Tibial nerve (tissue), 4 donors: ENCODE measurements around the gene PLD2. TPM values are rescaled to one million over a fixed set of nuclear protein-coding genes. Genes with fewer than 3 reads are reported as not detected.

Source experiments
- DNase-seq, 2 donors: peaks; one replicate each; pipeline ENCODE4 v3.0.0-alpha.2; 2019; ENCODE audit warnings: low spot score in 2 of 2
- H3K27ac ChIP-seq, 4 donors: fragments of 200-600 bp; sonication (generic) in 3 of 4; one replicate each; pipeline ENCODE4 v1.5.1; 2017 to 2019; ENCODE audit warnings: mild to moderate bottlenecking in 1 of 4
- H3K27me3 ChIP-seq, 2 donors: fragments of 200-600 bp; sonication (generic) in 1 of 2; one replicate each; pipeline versions ENCODE4 v1.5.1 to v1.6.0; 2017 to 2019
- H3K36me3 ChIP-seq, 3 donors: fragments of 200-600 bp; sonication (generic); one replicate each; pipeline ENCODE4 v1.5.1; 2018 to 2019
- H3K4me1 ChIP-seq, 4 donors: fragments of 200-600 bp; sonication (generic) in 3 of 4; one replicate each; pipeline ENCODE4 v1.5.1; 2017 to 2019
- H3K4me3 ChIP-seq, 4 donors: fragments of 200-600 bp; sonication (generic) in 3 of 4; one replicate each; pipeline ENCODE4 v1.5.1; 2017 to 2019; ENCODE audit warnings: mild to moderate bottlenecking in 1 of 4, moderate library complexity in 1 of 4
- H3K9me3 ChIP-seq, 4 donors: fragments of 200-600 bp; sonication (generic) in 3 of 4; one replicate each; pipeline ENCODE4 v1.5.1; 2017 to 2019
- EP300 ChIP-seq, 2 donors: sonication (generic); formaldehyde crosslinking; IDR thresholded peaks; one replicate each; pipeline ENCODE4 v1.6.1; 2017; ENCODE audit warnings: antibody characterized with exemption in 2 of 2, mild to moderate bottlenecking in 1 of 2
- POLR2A ChIP-seq, 2 donors: fragments of 450-650 bp; IDR thresholded peaks; one replicate each; pipeline ENCODE4 v1.6.1; 2017; ENCODE audit warnings: antibody characterized with exemption in 2 of 2, mild to moderate bottlenecking in 2 of 2, moderate library complexity in 2 of 2
- WGBS, 2 donors: methylation state at CpG; one replicate each; pipeline ENCODE4 v1.1.5; 2018; 5-methylcytosine and 5-hydroxymethylcytosine counted together
- total RNA-seq, 4 donors: library from RNA; depleted of rRNA; stranded (reverse); fragments of >200 nt; gene quantifications; one replicate each; pipeline ENCODE4 v1.1.0, GENCODE V29; 2016
- TF ChIP-seq, protein P1 (sequence below), 5 experiments: fragments of 200-600 bp in 3 of 5; fragments of 450-650 bp in 2 of 5; sonication (generic) in 3 of 5; IDR thresholded peaks; one replicate each; pipeline ENCODE4 v1.5.1; 2016 to 2019; ENCODE audit warnings: antibody characterized with exemption in 5 of 5, mild to moderate bottlenecking in 3 of 5, moderate library complexity in 2 of 5

Gene PLD2
- total RNA-seq, 4 donors from 2014 or later = 17.2 to 63.0 (median 30.1) TPM

DNA sequence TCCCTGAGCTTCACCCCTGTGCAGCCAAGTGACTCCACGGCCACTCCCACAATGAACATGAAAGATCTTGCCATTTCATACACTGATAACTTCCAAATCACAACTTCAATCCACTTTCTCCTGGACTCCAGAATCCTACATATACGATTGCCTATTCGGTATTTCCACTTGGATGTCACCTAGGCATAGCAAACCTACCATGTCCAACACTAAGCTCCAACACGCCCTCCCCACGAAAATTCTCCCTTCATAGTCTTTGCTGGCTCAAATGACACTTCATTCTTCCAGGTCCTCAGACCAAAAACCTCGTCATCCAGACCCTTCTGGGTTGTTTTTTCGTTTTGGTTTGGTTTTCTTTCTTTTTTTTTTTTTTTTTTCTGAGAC is 16.3 kb upstream of the PLD2 start:
- H3K4me1 ChIP-seq = peaks cover 0 to 40% (median 24%) of the 10 kb centered on the region in 4 donors
- 43 to 64% methylated on average over 7 of the region's 7 CpGs for whole genome bisulfite sequencing, 2 donors
- H3K9me3 ChIP-seq = no peaks in the 10 kb centered on the region
- H3K4me3 ChIP-seq = peak overlapping the region; percentile 65 to 92 (median 76)
- no peak for TF ChIP-seq POLR2A (IDR thresholded peaks at IDR 0.05)
- TF ChIP-seq, protein P1, sequence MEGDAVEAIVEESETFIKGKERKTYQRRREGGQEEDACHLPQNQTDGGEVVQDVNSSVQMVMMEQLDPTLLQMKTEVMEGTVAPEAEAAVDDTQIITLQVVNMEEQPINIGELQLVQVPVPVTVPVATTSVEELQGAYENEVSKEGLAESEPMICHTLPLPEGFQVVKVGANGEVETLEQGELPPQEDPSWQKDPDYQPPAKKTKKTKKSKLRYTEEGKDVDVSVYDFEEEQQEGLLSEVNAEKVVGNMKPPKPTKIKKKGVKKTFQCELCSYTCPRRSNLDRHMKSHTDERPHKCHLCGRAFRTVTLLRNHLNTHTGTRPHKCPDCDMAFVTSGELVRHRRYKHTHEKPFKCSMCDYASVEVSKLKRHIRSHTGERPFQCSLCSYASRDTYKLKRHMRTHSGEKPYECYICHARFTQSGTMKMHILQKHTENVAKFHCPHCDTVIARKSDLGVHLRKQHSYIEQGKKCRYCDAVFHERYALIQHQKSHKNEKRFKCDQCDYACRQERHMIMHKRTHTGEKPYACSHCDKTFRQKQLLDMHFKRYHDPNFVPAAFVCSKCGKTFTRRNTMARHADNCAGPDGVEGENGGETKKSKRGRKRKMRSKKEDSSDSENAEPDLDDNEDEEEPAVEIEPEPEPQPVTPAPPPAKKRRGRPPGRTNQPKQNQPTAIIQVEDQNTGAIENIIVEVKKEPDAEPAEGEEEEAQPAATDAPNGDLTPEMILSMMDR (IDR thresholded peaks at IDR 0.05) = no peak
- DNase-seq = no peak
- peaks cover 0 to 7% of the 10 kb centered on the region in 2 donors for H3K27me3 ChIP-seq
- peak overlapping the region; percentile 87 to 95 (median 92) for H3K27ac ChIP-seq
- no peaks in the 10 kb centered on the region for H3K36me3 ChIP-seq

DNA sequence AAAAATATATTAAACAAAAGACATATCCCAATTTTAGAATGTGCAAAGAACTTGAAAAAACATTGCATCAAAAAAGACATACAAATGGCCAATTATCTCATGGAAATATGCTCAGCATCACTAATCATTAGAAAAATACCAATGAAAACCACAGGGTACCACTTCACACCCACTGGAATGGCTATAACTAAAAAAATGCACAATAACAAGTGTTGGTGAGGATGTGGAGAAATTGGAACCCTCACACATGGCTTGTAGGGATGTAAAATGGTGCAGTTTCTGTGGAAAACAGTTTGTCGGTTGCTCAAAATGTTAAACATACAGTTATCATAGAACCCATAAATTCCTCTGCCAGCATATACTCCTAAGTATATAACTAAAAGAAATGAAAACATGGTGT is 11.8 kb upstream of the PLD2 start:
- TF ChIP-seq EP300 (IDR thresholded peaks at IDR 0.05) (no peak), POLR2A (IDR thresholded peaks at IDR 0.05) (no peak)
- TF ChIP-seq, protein P1 (IDR thresholded peaks at IDR 0.05) = no peak
- Histone ChIP-seq H3K27me3 (no peaks in the 10 kb centered on the region), H3K9me3 (no peaks in the 10 kb centered on the region), H3K4me3 (no peak overlapping the region), H3K36me3 (peaks cover 0 to 30% (median 0%) of the 10 kb centered on the region in 3 donors), H3K4me1 (peaks cover 0 to 14% (median 10%) of the 10 kb centered on the region in 4 donors), H3K27ac (peak overlapping the region in 3 of 4 donors; percentile 75 to 88 (median 85))
- WGBS, 2 donors = 90 to 92% methylated on average over 1 of the region's 1 CpG
- no peak for DNase-seq

DNA sequence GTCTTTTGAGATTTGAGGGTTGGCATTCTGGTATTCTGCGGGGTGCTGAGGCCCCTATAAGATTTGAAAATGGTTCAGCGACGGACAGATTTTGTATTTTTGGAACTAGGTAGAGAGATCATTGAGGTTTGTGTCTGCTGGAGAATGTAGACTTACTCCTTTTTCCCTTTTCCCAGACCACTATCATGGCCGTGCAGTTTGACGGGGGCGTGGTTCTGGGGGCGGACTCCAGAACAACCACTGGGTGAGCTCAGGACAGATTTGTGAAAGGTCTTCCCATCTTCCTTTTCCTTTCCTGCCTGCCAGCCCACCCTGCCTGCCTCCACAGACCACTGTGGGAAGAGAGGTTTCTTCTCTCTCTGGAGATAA is 10.4 kb upstream of the PLD2 start:
- H3K9me3 ChIP-seq = no peaks in the 10 kb centered on the region
- H3K4me1 ChIP-seq = peaks cover 0 to 14% (median 8%) of the 10 kb centered on the region in 4 donors
- H3K27me3 ChIP-seq = no peaks in the 10 kb centered on the region
- 0 to 1% methylated on average over 7 of the region's 7 CpGs for whole genome bisulfite sequencing, 2 donors
- H3K27ac ChIP-seq = peak overlapping the region; percentile 3 to 89 (median 80)
- H3K36me3 ChIP-seq = peaks cover 0 to 40% (median 0%) of the 10 kb centered on the region in 3 donors
- TF ChIP-seq POLR2A (IDR thresholded peaks at IDR 0.05) = no peak
- H3K4me3 ChIP-seq = peak overlapping the region; percentile 52 to 87 (median 66)
- no peak for DNase-seq

DNA sequence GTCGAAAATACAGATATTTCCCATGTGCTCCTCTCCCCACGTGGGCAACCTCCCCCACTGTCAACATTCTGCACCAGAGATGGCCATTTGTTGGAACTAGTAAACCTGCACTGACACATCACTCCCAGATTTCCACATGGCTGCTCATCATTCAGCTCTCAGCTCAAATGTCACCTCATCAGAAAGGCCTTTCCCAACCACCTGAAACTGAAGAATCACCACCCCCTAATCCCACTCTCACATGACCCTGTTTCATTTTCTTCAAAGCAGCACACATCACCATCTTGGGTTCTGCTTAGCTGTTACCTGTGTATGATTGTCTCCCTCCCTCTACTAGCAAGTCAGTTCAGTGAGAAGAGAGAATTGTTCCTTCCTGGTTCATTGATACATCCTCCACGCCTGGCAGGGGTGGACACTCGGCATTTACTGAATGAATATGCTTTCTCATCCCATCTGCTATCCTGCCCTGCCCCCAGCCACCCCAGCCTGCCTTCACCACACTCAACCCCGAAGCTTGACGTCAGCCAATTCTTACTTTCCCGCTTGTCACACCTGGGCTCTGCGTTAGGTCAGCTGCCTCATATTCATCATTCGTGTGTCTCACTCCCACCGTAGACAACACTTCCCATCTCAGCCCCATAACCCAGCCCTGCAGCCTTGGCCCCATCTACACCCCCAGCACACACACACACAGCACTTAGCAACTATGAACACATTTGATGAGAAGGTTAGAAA is 6.3 kb upstream of the PLD2 start:
- Histone ChIP-seq H3K9me3 (no peaks in the 10 kb centered on the region), H3K4me3 (no peak overlapping the region), H3K27ac (no peak overlapping the region), H3K36me3 (peaks cover 0 to 40% (median 0%) of the 10 kb centered on the region in 3 donors), H3K27me3 (no peaks in the 10 kb centered on the region), H3K4me1 (peaks cover 0 to 16% (median 8%) of the 10 kb centered on the region in 4 donors)
- WGBS, 2 donors = 78 to 84% methylated on average over 10 of the region's 10 CpGs
- no peak for DNase-seq
- TF ChIP-seq POLR2A (IDR thresholded peaks at IDR 0.05) = no peak
- TF ChIP-seq, protein P1 (IDR thresholded peaks at IDR 0.05) = no peak
- no peak for TF ChIP-seq EP300 (IDR thresholded peaks at IDR 0.05)

DNA sequence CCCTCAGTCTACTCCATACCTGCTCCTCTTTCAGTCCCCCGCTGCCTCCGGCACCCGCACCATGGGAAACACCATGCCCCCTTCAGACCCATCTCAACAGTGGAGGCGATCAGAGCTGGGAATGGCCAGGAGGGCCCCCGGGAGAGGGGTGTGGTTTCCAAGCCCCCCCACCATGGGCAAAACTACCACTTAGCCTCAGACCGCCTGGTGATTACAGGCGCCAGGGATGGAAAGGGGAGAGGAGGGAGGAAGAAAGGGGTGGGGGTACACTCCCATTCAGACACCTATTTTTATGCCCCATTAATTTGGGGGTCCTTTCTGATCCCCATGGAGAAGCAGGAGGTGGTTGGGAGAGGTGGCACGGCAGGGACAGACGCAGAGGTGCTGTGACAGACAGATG is 4.7 kb upstream of the PLD2 start, which contains the start of gene C17orf114:
C17orf114 (minus strand) TSS at position 101 of the 400 bp plus-strand sequence.
- H3K9me3 ChIP-seq = no peaks in the 10 kb centered on the region
- WGBS, 2 donors = 75 to 79% methylated on average over 9 of the region's 9 CpGs
- no peak within 1 kb of the TSS for H3K27ac ChIP-seq
- H3K4me3 ChIP-seq = no peak within 1 kb of the TSS
- no peaks in the 10 kb centered on the region for H3K27me3 ChIP-seq
- H3K36me3 ChIP-seq = peaks cover 0 to 38% (median 0%) of the 10 kb centered on the region in 3 donors
- no peak for DNase-seq
- H3K4me1 ChIP-seq = peaks cover 0 to 16% (median under 1%) of the 10 kb centered on the region in 4 donors
- TF ChIP-seq EP300 (IDR thresholded peaks at IDR 0.05) = no peak
- TF ChIP-seq, protein P1 (IDR thresholded peaks at IDR 0.05) = no peak
- TF ChIP-seq POLR2A (IDR thresholded peaks at IDR 0.05) = no peak
